HG03175 (cell line): Measurements from ENCODE around the gene TMEM14B.
"Not testable (repeated sequence)": the region's sequence is repeated elsewhere in the genome, so short reads cannot be mapped to it uniquely, and the experiment has no call there.

ENCODE experiments used
- ATAC-seq: cut with Tn5 transposase; IDR thresholded peaks from one replicate; pipeline ENCODE4 v1.9.1; 2021; ENCODE audit warnings: mild to moderate bottlenecking, moderate library complexity; ENCODE audit not compliant: unreplicated experiment

The TMEM14B gene

GRCh38 chr6:10745116-10745515 lies 2.5 kb upstream of the TMEM14B start:
- no peak for ATAC-seq

- ATAC-seq = no peak
Measured at GRCh38 chr6:10746915-10747250, 722 bp upstream of the TMEM14B start.

- ATAC-seq = no peak
Measured at GRCh38 chr6:10749734-10750133, 2.1 kb downstream of the TMEM14B start.

GRCh38 chr6:10750568-10750967 lies 3.0 kb downstream of the TMEM14B start:
- not testable (repeated sequence) for ATAC-seq

- not testable (repeated sequence) for ATAC-seq
Measured at GRCh38 chr6:10751757-10752156, 4.2 kb downstream of the TMEM14B start.

GRCh38 chr6:10756085-10756484 lies 8.5 kb downstream of the TMEM14B start:
- no peak for ATAC-seq

- ATAC-seq = no peak
Measured at GRCh38 chr6:10759312-10759839, 11.8 kb downstream of the TMEM14B start.

- no peak for ATAC-seq
Measured at GRCh38 chr6:10759884-10760329, 12.3 kb downstream of the TMEM14B start.

- no peak for ATAC-seq
Measured at GRCh38 chr6:10763006-10763405, 15.4 kb downstream of the TMEM14B start.

- ATAC-seq = no peak
Measured at GRCh38 chr6:10769419-10769818, 21.8 kb downstream of the TMEM14B start.

- ATAC-seq = no peak
Measured at GRCh38 chr6:10771371-10771894, 23.8 kb downstream of the TMEM14B start.

GRCh38 chr6:10778230-10778629 lies 30.6 kb downstream of the TMEM14B start:
- ATAC-seq = no peak

- ATAC-seq = no peak
Measured at GRCh38 chr6:10779076-10779475, 31.5 kb downstream of the TMEM14B start.

GRCh38 chr6:10791673-10792072 lies 44.1 kb downstream of the TMEM14B start:
- no peak for ATAC-seq

GRCh38 chr6:10792101-10792500 lies 44.5 kb downstream of the TMEM14B start:
- ATAC-seq = no peak

- ATAC-seq = no peak
Measured at GRCh38 chr6:10793035-10793434, 45.4 kb downstream of the TMEM14B start.

- no peak for ATAC-seq
Measured at GRCh38 chr6:10793695-10794094, 46.1 kb downstream of the TMEM14B start.

GRCh38 chr6:10794239-10794638 lies 46.6 kb downstream of the TMEM14B start:
- ATAC-seq = no peak

GRCh38 chr6:10800810-10801209 lies 53.2 kb downstream of the TMEM14B start:
- no peak for ATAC-seq

- peak; percentile 92 for ATAC-seq
Measured at GRCh38 chr6:10801224-10801848, 53.7 kb downstream of the TMEM14B start.
